SH-SY5Y (cell line): ENCODE results near the gene MYO1B.

Experiments
- GATA2 ChIP-seq: IDR thresholded peaks from 2 replicates; pipeline ENCODE4 v1.6.1; 2011; ENCODE audit warnings: mild to moderate bottlenecking, low read depth, low read length
- GATA3 ChIP-seq: IDR thresholded peaks from 2 replicates; pipeline ENCODE4 v1.6.1; 2011; ENCODE audit warnings: low read depth, mild to moderate bottlenecking, low read length, moderate library complexity

DNA sequence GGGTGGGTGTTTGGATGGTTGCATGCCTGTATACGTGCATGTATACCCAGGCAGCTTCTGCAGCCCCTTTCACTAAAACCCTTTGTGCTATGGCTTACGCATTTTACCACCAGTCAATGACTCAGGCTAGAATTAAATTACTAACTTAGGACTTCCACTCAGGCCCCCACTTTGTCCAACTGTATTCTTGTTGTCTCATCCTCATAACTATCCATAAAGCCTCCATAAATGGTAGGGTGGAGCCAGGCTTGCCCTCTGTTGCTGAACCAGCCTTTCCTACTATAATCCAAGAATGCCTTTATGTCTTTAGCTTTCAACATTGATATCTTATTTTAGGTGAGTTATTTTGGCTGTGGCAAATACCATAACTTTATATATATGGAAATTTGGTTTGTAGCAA, 119.9 kb downstream of the MYO1B start:
- TF ChIP-seq GATA3 (no peak), GATA2 (no peak)
